ENCODE results near the gene IDH2.

GRCh38 chr15:90145259-90145658 lies 43.0 kb upstream of the IDH2 start:
- no peak for TF ChIP-seq CTCF (IDR thresholded peaks at IDR 0.05)
- no peak for TF ChIP-seq POLR2A (IDR thresholded peaks at IDR 0.05)

Data from transverse colon (tissue), 3 donors.